GM19467 (cell line): ENCODE results near the gene WDR83.
"Not testable (repeated sequence)": the region's sequence is repeated elsewhere in the genome, so short reads cannot be mapped to it uniquely, and the experiment has no call there.

Experiments used
- ATAC-seq: cut with Tn5 transposase; IDR thresholded peaks from one replicate; pipeline ENCODE4 v1.9.1; 2021; ENCODE audit warnings: mild to moderate bottlenecking, moderate library complexity; ENCODE audit not compliant: unreplicated experiment

Gene WDR83

DNA sequence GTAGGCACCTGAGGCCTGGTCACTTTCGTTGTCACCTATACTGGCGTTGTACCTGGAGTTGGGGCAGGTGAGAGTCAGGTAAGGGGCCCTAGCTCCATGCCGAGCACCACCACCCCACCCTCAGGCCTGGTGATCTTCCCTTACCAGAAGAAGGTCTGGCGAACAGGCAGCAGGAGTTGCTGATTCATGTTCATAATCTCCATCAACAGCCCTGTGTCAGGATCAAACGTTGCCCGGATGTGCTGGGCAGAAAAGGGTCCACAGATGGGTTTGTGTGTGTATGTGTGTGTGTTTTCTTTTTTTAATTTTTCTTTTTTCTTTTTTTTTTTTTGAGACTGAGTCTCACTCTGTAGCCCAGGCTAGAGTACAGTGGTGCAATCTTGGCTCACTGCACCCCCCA lies 14.4 kb upstream of the WDR83 start:
- no peak for ATAC-seq

DNA sequence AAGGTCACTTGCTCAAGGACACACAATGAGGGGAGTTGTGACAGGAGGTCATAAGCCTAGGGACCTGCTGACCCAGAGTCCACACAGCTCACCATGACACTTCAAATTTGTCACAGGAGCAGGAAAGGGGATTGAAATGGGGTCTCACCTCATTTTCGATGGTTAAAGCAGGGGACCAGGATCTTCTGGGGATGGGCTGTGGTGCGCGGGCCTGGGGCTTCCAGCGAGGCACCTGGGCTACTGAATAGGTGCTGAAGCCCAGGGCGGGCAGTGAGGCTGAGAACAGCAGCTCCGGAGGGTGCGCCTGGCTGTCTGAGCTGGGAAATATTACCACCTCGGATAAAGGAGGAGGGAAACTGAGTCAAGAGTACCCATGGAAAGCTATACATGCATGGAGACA lies 11.1 kb upstream of the WDR83 start:
- no peak for ATAC-seq

DNA sequence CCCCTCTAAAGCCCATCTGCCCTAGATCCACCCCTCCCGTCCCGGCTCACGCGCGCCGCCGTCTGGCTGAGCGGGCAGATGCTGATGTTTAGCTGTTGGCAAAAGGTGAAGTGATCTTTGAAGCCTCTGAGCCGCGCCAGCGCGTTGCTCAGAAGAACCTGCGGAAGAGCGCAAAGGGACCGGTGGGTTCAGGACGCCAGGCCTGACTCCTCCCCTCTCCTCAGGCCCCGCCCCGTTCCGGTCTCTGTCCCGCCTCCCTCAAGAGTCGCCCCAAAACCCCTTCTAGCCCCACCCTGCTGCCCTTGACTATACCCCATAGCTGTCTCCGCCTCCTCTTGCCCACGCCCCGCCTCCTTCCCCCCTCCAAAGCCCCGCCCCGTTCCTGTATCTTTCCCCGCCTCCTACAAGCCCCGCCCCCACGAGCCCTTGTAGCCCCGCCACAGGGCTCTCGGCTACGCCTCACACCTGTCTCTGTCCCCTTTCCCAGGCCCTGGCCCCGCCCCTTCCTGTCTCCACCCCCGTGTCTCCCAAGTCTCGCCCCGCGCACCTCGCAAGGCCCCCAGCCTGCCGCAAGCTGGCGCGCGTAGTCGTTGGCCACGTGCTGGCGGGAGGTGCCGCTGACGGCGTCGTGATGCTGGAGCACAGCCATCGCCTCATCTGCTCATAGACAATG lies 9.6 kb upstream of the WDR83 start:
- ATAC-seq, result no peak

DNA sequence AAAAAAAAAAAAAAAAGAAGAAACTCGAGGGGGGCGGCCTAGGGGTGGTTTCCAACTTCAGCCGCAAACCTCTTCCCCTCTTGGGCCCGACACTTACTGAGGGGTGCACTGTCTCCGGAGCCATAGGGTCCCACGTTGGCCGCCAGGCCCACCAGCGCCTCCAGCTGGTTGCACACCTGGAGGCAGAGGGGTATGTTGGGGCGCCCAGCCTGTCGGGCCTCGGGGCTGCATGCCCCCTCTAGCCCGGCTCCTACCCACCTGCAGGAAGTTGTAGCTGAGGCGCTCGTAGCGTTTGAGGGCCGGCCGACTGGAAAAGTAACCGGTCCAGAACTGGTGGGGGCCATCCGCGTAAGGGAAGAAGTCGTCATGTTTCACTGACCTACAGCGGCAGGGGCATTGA lies 8.6 kb upstream of the WDR83 start:
- ATAC-seq, result no peak

DNA sequence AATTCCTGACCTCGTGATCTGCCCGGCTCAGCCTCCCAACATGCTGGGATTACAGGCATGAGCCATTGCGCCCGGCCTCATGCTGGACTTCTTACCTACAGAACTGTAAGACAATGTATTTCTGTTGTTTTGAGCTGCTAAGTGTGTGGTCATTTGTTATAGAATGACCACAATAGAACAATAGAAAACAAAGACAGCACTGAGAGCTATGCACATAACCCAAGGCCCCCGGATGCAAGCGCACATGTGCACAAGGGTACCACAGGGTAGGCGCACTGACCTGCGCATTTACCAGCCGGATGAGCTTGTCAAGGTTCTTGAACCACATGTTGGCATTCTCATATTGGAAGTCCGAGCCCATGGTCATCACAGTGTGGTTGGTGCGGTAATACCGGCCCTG lies 5.6 kb upstream of the WDR83 start:
- ATAC-seq, result no peak

DNA sequence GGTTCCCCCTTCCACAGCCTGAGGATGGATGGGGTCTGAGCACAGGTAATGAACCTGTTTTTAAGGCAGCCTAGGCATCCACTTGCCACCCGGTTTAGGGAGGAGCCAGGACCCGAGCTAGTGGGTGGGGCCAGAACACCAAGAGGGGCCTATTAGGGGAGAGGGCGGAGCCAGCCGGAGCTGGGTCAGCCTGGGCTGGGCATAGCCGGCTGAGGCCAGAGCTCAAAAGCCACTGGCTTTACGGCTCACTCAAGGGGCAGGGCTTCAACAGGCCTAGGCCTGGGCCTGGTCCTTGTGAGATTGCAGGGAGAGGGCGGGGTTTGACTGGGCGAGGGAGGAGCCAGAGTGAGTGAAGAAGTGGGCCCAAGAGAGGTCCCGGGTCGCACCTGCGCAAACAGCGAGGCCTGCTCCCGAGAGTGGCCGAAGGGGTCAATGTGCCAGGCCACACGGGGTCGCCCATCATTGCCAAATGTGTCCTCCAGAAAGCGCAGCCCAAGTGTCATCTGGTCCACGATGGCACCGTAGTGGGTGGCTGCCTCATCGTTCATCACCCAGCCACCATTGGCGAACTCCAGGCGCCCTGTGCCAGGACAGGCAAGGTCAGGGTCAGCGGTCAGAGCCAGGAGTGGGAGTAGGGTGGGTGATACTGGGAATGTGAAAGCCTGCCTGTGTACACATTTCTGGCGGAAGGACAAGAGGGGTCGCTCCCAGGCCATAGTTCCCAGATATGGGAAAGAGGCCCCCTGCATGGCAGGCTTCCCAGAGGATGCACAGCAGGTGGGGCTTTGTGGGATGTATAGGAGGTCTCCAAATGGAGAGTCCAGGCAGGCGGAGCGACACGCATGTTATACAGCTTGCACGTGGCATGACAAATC lies 2.0 kb upstream of the WDR83 start:
- ATAC-seq, result no peak

DNA sequence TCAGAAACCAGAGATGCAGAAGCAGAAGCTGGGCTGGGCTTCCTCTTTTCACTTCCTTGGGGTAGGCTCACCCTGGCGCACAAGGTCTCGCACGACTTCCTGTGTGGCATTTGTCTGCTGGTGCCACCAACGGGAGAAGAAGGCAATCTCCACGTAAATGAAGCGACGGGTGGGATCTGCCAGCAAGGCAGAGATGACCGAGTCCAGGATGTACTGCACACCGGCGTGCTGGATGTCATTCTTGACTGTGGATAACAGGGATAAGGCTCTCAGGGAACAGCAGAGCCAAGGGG lies 1.4 kb upstream of the WDR83 start:
- ATAC-seq, result no peak

DNA sequence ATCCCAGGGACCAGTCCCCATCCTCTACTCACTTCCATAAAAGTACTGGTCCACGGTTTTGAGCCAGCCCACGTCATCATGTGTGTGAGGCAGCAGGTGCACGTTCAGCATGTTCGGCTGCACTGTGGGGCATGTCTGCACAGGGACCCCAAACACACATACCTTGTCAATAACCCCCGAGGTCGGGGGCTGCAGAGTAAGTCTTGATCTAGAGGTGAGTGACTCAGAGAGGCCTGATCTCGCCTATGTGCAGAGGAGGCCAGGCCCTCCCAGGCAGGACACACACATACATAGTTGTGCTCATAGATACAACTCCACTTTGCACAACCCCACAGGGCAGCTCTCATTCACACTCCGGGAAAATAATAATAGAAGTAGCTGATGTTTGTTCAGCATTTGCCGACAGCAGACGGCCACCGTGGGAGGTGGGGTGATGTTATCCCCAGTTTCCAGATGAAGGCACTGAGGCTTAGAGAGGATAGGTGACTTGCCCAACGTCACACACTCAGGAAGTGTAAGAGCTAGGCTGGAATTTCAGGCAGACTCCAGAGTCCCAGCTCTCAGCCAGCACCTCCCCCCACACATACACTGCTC lies 839 bp upstream of the WDR83 start:
- no peak for ATAC-seq

DNA sequence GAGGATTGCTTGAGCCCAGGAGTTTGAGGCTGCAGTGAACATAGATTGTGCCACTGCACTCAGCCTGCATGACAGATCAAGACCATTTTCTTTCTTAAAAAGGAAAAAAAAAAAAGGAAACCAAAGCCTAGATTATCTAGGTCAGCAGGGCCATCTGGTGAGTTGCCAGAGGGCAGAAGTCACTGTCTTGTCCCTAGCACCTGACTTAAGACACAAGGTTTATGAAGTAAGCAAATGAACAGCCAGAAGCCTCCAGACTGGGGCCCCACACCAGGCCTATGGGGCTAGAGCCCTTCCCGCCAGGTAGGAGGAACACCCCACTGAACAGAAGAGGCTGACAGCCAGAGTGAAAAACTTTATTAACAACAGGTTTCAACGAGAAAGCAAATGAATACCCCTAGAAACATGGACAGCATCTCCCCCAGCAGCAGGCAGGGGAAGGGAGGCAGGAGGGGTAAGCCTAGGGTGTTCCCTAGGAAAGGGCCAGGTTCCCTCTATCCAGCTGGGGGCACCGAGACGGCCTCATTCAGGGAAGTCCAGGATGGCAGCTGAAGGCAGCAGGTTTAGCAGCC lies 1.2 kb downstream of the WDR83 start:
- no peak for ATAC-seq

DNA sequence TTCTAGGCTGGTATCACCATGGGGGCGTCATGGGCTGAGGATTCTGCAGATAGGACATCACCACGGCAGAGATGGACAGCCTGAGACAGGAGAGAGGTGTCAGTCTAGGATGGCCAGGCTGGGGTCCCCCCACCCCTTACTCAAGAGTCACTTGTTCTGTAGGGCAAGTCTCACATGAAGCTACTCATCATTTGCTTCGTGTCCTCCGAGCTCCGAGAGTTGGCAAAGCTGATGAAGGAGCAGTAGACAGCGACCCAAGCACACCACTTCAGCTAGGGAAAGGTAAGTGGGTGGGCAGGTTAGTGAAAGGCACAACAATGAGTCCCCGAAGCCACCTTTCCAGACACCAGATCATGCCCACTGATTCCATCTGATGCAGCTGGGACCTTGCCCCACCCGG lies 1.7 kb downstream of the WDR83 start:
- ATAC-seq, result no peak

DNA sequence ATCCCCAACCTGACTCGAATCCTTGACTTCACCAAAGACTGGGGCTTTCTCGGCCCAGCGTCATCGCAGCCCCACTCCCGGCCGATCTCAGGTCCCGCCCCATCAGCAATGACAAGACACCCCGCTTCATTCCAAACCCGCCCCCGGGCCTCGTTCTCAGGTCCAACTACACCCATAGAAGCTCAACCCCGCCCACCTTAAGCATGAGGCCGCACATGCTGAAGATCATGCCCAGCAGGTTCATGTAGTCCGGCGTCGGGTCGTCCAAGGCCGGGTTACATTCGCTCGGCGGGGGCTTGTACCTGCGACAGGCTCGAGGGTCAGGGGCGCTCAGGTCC lies 2.3 kb downstream of the WDR83 start:
- ATAC-seq, result no peak

DNA sequence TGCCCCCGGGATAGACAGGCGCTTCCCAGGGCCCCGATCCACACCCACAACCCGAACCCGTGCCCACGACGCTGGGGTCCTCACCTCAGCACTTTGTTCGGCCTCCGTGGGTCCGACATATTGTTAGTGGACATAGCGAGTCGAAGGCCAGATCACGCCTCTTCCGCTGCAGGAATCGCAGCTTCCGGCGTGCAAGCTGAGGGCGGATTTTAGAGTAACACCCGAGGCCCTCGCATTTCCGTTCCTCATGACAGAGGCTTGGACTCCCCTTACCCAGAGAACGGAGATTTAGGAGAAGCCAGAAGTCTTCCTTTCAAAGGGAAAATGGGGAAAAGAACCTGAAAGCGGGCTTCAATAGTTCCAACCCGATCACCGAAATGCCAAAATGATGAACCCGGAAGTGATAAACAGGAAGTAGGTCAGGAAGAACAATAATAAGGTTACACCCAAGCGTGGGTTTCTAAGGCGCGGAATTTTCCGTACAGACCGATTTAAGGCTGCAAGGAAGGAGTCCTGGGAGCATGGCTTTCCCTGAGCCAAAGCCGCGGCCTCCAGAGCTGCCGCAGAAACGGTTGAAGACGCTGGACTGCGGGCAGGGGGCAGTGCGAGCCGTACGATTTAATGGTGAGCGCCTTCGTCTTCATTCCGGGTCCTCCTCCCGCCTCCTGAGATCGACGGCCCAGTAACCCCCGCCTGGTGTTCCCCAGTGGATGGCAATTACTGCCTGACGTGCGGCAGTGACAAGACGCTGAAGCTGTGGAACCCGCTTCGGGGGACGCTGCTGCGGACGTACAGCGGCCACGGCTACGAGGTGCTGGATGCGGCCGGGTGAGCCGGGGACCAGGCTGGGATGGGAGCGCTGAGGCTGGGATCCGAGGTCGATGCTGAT lies 2.9 kb downstream of the WDR83 start:
- ATAC-seq, result no peak

DNA sequence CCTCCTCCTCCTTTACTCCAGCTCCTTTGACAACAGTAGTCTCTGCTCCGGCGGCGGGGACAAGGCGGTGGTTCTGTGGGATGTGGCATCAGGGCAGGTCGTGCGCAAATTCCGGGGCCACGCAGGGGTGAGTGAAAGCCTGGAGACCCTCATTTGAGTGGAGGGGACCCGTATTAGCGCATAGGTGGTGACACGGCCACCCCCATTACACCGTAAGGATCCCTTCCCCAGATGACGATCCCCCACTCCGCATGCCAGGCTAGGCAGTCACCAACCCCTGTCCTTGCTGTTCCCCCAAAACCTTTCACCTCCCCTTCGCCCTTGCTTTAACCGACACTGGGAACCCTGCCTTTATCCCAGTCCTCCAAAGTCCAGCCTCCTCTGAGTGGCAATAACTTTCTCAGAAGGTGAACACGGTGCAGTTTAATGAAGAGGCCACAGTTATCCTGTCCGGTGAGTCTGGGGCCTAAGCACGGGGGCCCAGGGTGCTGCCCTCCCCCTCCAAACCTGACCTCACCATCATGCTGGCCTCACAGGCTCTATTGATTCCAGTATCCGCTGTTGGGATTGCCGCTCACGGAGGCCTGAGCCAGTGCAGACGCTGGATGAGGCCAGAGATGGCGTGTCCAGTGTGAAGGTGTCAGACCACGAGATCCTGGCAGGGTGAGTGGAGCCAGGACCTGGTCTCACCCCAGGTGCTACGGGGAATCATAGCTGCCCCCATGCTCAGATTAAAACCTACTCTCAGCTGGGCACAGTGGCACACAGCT lies 3.7 kb downstream of the WDR83 start:
- no peak for ATAC-seq

DNA sequence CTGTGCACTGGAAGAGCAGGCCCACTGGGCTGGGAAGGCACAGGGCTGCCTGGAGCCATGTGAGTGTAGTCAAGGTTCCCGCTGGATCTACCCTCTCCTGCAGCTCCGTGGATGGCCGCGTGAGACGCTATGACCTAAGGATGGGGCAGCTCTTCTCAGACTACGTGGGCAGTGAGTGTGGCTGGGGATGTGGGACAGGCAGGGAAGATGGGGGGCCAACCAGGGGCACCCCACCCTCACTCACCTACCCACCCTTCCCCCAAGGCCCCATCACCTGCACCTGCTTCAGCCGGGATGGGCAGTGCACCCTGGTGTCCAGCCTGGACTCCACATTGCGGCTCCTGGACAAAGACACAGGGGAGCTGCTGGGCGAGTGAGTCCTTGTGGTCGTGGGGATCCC lies 6.1 kb downstream of the WDR83 start:
- ATAC-seq, result no peak

DNA sequence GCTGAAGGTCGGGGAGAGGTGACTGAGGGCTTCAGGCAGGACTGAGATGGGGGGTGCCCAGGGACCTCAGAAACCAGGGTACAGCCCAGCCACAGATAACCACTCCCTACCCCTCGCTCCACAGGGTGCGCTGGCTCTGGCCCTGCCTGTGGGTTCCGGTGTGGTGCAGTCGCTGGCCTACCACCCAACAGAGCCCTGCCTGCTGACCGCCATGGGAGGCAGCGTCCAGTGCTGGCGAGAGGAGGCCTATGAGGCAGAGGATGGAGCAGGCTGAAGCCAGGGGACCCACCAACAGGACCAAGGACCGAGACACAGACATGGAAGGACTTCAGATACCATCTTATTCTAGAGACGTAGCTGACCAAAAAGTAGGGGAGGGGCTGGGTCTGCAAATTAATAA lies 8.8 kb downstream of the WDR83 start:
- ATAC-seq, result no peak

DNA sequence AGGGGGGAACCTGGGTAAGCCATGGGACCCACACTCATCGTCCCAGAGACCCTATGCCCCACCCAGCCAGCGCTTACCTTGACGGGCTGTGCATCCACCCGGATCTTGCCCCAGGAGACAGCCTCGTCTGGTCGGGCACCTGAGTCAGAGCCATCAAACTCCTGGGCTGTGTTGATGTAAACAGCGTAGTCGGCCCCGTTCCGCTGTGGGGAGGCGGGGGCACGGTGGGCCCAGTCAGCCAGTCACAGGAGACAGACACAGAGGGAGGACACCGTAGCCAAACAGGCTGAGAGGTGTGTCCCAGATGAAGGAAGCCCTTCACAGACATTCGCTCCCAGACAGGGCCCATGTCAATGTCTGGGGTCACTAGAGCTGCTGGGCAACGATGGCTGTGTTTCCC lies 9.3 kb downstream of the WDR83 start:
- ATAC-seq, result no peak

DNA sequence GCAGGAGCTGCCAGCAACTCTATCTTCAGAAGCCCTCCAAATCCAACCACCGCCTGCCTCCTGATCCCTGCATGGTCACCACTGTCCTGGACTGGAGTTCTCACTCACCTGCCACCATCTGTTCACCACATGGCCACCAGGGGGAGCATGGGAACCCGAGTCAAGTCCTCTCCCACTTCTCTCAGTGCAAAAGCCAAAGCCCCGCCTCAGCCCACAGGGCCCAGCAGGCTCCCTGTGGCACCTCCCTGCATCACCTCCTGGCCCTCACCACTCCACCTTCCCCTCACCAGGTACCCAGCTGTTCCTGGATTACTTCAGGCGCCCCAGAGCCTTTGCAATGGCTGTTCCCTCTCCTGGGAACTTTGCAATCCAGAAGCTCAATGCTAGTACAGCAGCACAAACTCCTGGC lies 9.8 kb downstream of the WDR83 start:
- ATAC-seq, result no peak

DNA sequence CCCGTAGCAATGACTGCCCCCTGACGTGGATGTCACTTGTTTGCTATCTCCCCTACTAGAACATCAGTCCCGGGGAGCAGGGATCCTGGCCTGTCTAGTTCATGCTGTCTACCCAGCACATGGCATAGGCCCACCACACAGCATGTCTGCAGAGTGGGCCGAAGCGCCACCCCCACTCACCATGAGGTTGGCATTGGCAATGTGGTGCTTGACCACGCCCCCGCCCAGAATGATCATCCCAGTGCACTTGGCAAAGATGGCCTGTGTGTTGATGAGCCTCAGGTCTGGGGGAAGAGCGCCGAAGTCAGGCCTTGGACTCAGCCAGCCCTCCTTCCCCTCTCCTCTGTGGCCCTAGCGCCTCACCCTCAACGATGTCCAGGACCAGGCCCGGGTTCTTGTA lies 10.3 kb downstream of the WDR83 start:
- no peak for ATAC-seq

DNA sequence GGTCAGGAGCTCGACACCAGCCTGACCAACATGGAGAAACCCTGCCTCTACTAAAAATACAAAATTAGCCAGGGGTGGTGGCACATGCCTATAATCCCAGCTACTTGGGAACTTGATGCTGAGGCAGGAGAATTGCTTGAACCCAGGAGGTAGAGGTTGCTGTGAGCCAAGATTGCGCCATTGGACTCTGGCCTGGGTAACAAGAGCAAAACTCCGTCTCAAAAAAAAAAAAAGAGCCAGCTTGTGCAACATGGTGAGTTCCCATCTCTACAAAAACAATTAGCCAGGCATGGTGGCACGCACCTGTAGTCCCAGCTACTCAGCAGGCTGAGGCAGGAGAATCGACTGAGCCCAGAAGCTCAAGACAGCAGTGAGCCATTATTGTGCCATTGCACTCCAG lies 11.4 kb downstream of the WDR83 start:
- not testable (repeated sequence) for ATAC-seq

DNA sequence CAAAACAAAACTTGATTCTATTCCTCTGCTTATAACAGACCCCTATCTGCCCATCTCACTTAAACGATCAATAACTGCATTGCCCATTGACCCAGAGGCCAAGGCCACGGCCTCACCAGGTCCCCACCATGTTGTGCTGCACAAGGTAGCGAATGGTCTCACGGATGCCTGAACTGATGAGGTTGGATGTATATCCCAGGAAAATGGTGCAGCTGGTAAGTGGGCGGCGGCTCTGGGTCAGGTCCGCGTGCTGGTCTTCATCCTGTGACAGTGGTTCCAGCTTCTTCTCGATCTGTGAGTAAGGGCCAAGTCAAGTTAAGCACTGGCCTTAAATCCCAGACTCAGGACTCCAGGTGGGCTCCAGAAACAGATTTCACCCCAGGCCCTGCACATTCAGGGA lies 13.4 kb downstream of the WDR83 start:
- ATAC-seq, result no peak
